Loucy (cell line): ENCODE results near the gene ZNF480.
A peak's percentile ranks its signal among the peaks of the same experiment; 100 is the strongest.
"Not testable (repeated sequence)": the region's sequence is repeated elsewhere in the genome, so short reads cannot be mapped to it uniquely, and the experiment has no call there.

Source experiments
- H2AFZ ChIP-seq: fragments of 200-600 bp; sonication (generic); 2 replicates; pipeline ENCODE4 v1.6.0; 2016; ENCODE audit warnings: antibody characterized with exemption, mild to moderate bottlenecking, low read length, moderate library complexity
- H3F3A ChIP-seq: fragments of 200-600 bp; 2 replicates; pipeline ENCODE4 v1.6.0; 2016; ENCODE audit warnings: antibody characterized with exemption, low read depth, mild to moderate bottlenecking
- H3K27me3 ChIP-seq: fragments of 200-600 bp; sonication (generic); 2 replicates; pipeline ENCODE4 v1.6.1; 2014; ENCODE audit warnings: low read length, mild to moderate bottlenecking; ENCODE audit not compliant: insufficient read depth, poor library complexity, severe bottlenecking
- H3K36me3 ChIP-seq: fragments of 200-600 bp; sonication (generic); 2 replicates; pipeline ENCODE4 v1.6.1; 2016; ENCODE audit warnings: low read length; ENCODE audit not compliant: insufficient read depth
- H3K4me1 ChIP-seq: fragments of 200-600 bp; sonication (generic); 2 replicates; pipeline ENCODE4 v1.5.1; 2014; ENCODE audit warnings: low read length, mild to moderate bottlenecking; ENCODE audit not compliant: insufficient read depth, poor library complexity, severe bottlenecking
- H3K4me2 ChIP-seq: fragments of 200-600 bp; sonication (generic); 2 replicates; pipeline ENCODE4 v1.6.0; 2014; ENCODE audit warnings: antibody characterized with exemption, low read length, low read depth, mild to moderate bottlenecking; ENCODE audit not compliant: poor library complexity, severe bottlenecking
- H3K4me3 ChIP-seq: fragments of 200-600 bp; sonication (generic); 2 replicates; pipeline ENCODE4 v1.5.1; 2014; ENCODE audit warnings: low read length, mild to moderate bottlenecking, mixed read lengths; ENCODE audit not compliant: poor library complexity, severe bottlenecking
- H3K79me2 ChIP-seq: fragments of 200-600 bp; sonication (generic); 2 replicates; pipeline ENCODE4 v1.6.1; 2014; ENCODE audit warnings: low read length; ENCODE audit not compliant: insufficient read depth
- H3K9ac ChIP-seq: fragments of 200-600 bp; sonication (generic); 2 replicates; pipeline ENCODE4 v1.6.0; 2014; ENCODE audit warnings: mild to moderate bottlenecking, low read depth, low read length, moderate library complexity; ENCODE audit not compliant: poor library complexity, severe bottlenecking
- H3K9me2 ChIP-seq: fragments of 200-600 bp; sonication (generic); replicated peaks from 2 replicates; pipeline ENCODE4 v1.6.1; 2016; ENCODE audit warnings: low read depth, low read length, mixed read lengths
- H3K9me3 ChIP-seq: fragments of 200-600 bp; sonication (generic); 2 replicates; pipeline ENCODE4 v1.6.1; 2014; ENCODE audit warnings: mild to moderate bottlenecking, antibody characterized with exemption, low read length, low read depth; ENCODE audit not compliant: insufficient read depth
- H4K20me1 ChIP-seq: fragments of 200-600 bp; sonication (generic); 2 replicates; pipeline ENCODE4 v1.6.0; 2014; ENCODE audit warnings: antibody characterized with exemption, low read length, mild to moderate bottlenecking; ENCODE audit not compliant: insufficient read depth, poor library complexity, severe bottlenecking
- EZH2phosphoT487 ChIP-seq: fragments of 200-600 bp; IDR thresholded peaks from 2 replicates; pipeline ENCODE4 v1.6.1; 2018; ENCODE audit warnings: antibody characterized with exemption, mild to moderate bottlenecking, moderate library complexity, borderline replicate concordance
- TF ChIP-seq, protein P1 (sequence below): fragments of 200-600 bp; sonication (generic); conservative IDR thresholded peaks from 2 replicates; pipeline ENCODE4 v1.5.1; 2014; ENCODE audit warnings: mild to moderate bottlenecking, antibody characterized with exemption, low read length

The ZNF480 gene

DNA sequence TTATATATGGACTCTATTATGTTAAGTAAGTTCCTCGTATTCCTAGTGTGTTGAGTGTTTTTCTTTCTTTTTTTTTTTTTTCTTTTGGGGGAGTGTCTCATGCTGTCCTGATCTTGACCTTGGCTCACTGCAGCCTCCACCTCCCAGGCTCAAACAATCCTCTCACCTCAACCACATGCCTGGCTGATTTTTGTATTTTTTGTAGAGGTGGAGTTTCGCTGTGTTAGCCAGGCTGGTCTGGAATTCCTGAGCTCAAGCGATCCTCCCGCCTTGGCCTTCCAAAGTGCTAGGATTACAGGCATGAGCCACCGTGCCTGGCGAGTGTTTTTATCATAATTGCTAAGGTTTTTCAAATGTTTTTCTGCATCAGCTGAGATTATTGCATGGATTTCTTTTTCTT is 10.7 kb upstream of the ZNF480 start:
- peaks cover 14% of the 10 kb centered on the region for H3K79me2 ChIP-seq
- TF ChIP-seq EZH2phosphoT487: no peak
- TF ChIP-seq, protein P1, sequence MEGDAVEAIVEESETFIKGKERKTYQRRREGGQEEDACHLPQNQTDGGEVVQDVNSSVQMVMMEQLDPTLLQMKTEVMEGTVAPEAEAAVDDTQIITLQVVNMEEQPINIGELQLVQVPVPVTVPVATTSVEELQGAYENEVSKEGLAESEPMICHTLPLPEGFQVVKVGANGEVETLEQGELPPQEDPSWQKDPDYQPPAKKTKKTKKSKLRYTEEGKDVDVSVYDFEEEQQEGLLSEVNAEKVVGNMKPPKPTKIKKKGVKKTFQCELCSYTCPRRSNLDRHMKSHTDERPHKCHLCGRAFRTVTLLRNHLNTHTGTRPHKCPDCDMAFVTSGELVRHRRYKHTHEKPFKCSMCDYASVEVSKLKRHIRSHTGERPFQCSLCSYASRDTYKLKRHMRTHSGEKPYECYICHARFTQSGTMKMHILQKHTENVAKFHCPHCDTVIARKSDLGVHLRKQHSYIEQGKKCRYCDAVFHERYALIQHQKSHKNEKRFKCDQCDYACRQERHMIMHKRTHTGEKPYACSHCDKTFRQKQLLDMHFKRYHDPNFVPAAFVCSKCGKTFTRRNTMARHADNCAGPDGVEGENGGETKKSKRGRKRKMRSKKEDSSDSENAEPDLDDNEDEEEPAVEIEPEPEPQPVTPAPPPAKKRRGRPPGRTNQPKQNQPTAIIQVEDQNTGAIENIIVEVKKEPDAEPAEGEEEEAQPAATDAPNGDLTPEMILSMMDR: no peak
- no peak overlapping the region for H3K4me2 ChIP-seq
- no peak overlapping the region for H3K9ac ChIP-seq
- H3K4me1 ChIP-seq: no peaks in the 10 kb centered on the region
- no peak overlapping the region for H3K4me3 ChIP-seq
- H3K9me3 ChIP-seq: no peaks in the 10 kb centered on the region
- peaks cover 77% of the 10 kb centered on the region for H3K36me3 ChIP-seq
- H2AFZ ChIP-seq: no peak overlapping the region
- no peaks in the 10 kb centered on the region for H3K27me3 ChIP-seq
- no peaks in the 10 kb centered on the region for H3F3A ChIP-seq
- peaks cover 18% of the 10 kb centered on the region for H4K20me1 ChIP-seq
- H3K9me2 ChIP-seq: no peaks in the 10 kb centered on the region

DNA sequence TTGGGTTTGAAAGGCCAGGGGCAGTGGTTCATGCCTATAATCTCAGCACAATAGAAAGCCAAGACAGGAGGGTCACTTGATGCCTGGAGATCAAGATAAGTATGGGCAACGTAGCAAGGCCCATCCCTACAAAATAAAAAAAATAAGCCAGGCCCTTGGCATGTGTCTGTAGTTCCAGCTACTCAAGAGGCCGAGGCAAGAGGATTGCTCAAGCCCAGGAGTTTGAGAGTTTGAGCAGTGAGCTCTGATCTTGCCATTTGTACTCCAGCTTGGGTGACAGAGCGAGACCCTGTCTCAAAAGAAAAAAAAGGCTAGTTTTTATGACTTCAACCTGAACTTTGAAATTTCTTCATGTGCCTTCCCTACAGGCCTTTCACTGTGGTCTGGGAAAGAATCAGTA is 5.2 kb upstream of the ZNF480 start:
- no peak overlapping the region for H3K4me2 ChIP-seq
- TF ChIP-seq, protein P1: no peak
- no peak for TF ChIP-seq EZH2phosphoT487
- H3K9me3 ChIP-seq: no peaks in the 10 kb centered on the region
- H3K9me2 ChIP-seq: no peaks in the 10 kb centered on the region
- H3K9ac ChIP-seq: no peak overlapping the region
- 0 out of 2 replicates have a peak, but pooled peaks cover 5% of the 10 kb centered on the region for H3F3A ChIP-seq
- no peaks in the 10 kb centered on the region for H3K27me3 ChIP-seq
- H4K20me1 ChIP-seq: peaks cover 7% of the 10 kb centered on the region
- peaks cover 40% of the 10 kb centered on the region for H3K36me3 ChIP-seq
- H3K79me2 ChIP-seq: no peaks in the 10 kb centered on the region
- no peak overlapping the region for H3K4me3 ChIP-seq
- H3K4me1 ChIP-seq: no peaks in the 10 kb centered on the region
- H2AFZ ChIP-seq: no peak overlapping the region

DNA sequence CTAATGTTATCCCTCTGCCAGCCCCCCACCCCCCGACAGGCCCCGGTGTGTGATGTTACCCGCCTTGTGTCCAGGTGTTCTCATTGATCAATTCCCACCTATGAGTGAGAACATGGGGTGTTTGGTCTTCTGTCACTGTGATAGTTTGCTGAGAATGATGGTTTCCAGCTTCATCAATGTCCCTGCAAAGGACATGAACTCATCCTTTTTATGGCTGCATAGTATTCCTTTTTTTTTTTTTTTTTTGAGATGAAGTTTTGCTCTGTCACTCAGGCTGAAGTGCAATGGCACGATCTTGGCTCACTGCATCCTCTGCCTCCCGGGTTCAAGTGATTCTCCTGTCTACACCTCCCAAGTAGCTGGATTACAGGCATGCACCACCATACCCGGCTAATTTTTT is 4.0 kb upstream of the ZNF480 start:
- peaks cover 33% of the 10 kb centered on the region for H3K36me3 ChIP-seq
- not testable (repeated sequence) for H3F3A ChIP-seq, H2AFZ ChIP-seq, H3K27me3 ChIP-seq, H3K9me3 ChIP-seq, H3K4me3 ChIP-seq, H3K9me2 ChIP-seq, H3K9ac ChIP-seq, H3K4me1 ChIP-seq, H3K79me2 ChIP-seq, H3K4me2 ChIP-seq
- peaks cover 13% of the 10 kb centered on the region for H4K20me1 ChIP-seq

DNA sequence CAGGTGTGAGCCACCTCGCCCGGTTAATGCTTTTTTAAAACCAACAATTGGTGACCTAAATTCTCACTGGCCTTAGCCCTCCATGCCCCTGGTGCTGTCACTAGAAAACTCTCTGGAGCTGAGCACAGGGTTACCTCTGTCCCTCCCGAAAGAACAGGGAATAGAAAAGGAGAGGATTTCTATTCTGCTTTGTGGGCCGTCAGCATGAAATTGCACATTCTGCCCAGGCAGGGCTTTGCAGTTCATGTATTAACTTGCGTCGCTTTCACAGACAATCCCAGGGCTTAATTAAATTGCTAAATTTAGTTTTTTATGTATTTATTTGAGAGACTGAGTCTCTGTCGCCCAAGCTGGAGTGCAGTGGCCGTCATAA is 583 bp upstream of the ZNF480 start:
- Histone ChIP-seq H3K4me3 (peak overlapping the region; percentile 89), H3K9me2 (no peaks in the 10 kb centered on the region), H4K20me1 (peaks cover 23% of the 10 kb centered on the region), H3K4me1 (peaks cover 15% of the 10 kb centered on the region), H3K9ac (peak overlapping the region; percentile 66), H3K36me3 (peaks cover 22% of the 10 kb centered on the region; the same call in 1 of the 2 replicates), H2AFZ (peak overlapping the region; percentile 96), H3K79me2 (peaks cover 37% of the 10 kb centered on the region), H3K27me3 (no peaks in the 10 kb centered on the region), H3F3A (0 out of 2 replicates have a peak, but pooled peaks cover 5% of the 10 kb centered on the region), H3K9me3 (no peaks in the 10 kb centered on the region), H3K4me2 (peak overlapping the region; percentile 90)
- no peak for TF ChIP-seq EZH2phosphoT487
- TF ChIP-seq, protein P1: no peak
